Ishikawa (cell line): ENCODE measurements around the gene CELA3A.

ENCODE experiments used
- CEBPB ChIP-seq: IDR thresholded peaks from 2 replicates; pipeline ENCODE4 v1.6.1; 2012
- CREB1 ChIP-seq: IDR thresholded peaks from 2 replicates; pipeline ENCODE4 v1.6.1; 2012; ENCODE audit warnings: low read depth
- EGR1 ChIP-seq: IDR thresholded peaks from 2 replicates; pipeline ENCODE4 v1.6.1; 2012
- EP300 ChIP-seq: IDR thresholded peaks from 2 replicates; pipeline ENCODE4 v1.6.1; 2012; ENCODE audit warnings: borderline replicate concordance
- FOXM1 ChIP-seq: IDR thresholded peaks from 2 replicates; pipeline ENCODE4 v1.6.1; 2012; ENCODE audit warnings: low read depth, borderline replicate concordance
- NFIC ChIP-seq: IDR thresholded peaks from 2 replicates; pipeline ENCODE4 v1.6.1; 2012
- RAD21 ChIP-seq: IDR thresholded peaks from 2 replicates; pipeline ENCODE4 v1.6.1; 2012; ENCODE audit warnings: low read depth
- TAF1 ChIP-seq: IDR thresholded peaks from 2 replicates; pipeline ENCODE4 v1.6.1; 2012; ENCODE audit warnings: low read depth, mild to moderate bottlenecking
- TCF12 ChIP-seq: IDR thresholded peaks from 2 replicates; pipeline ENCODE4 v1.6.1; 2012; ENCODE audit warnings: low read depth
- TEAD4 ChIP-seq: IDR thresholded peaks from 2 replicates; pipeline ENCODE4 v1.6.1; 2012
- YY1 ChIP-seq: IDR thresholded peaks from 2 replicates; pipeline ENCODE4 v1.6.1; 2012; ENCODE audit warnings: low read depth
- ZBTB7A ChIP-seq: IDR thresholded peaks from 2 replicates; pipeline ENCODE4 v1.6.1; 2012; ENCODE audit warnings: low read depth
- TF ChIP-seq, protein P1 (sequence below): IDR thresholded peaks from 2 replicates; pipeline ENCODE4 v1.6.1; 2012
- TF ChIP-seq, protein P2 (sequence below): IDR thresholded peaks from 2 replicates; pipeline ENCODE4 v1.6.1; 2012
- TF ChIP-seq, protein P3 (sequence below): IDR thresholded peaks from 2 replicates; pipeline ENCODE4 v1.6.1; 2012; ENCODE audit warnings: low read depth, mild to moderate bottlenecking

CELA3A gene

DNA sequence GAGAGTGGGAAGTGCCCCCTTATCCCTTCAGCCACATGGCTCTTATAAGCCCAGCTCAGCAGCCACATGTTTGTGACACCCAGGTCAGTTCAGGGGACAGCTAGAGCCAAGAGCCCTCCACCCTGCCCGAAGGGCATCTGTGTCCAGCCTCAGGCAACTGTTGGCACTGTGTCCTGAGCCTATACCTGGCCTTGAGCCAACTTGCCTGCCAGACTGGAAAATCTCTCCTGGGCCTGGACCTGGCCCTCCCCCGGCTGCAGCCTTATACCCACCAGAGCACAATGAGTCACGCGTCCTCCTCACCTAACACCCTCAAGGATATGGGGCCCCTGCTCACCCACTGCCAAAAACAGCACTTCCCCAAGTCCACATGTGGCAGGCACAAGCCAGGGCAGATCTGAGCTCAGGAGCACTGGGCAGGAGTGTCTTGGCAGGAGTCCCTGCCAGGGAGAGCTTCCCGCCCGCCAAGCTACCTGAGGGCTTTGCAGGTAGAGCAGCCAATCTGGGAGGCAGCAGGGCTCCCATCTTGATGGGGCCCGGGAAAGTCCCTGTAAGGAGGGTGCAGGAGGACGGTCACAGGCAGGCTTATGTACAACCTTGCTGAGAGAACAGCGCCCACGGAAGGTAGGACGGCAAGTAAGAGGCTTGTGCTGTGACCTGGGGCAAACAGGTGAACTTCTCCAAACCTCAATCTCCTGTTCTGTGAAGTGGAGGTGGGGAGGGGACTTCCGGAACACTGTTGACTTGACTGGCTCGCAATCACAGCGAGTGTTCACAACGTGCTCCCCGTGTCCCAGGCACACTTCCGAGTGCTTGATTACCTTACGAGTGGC is 44.5 kb upstream of the CELA3A start:
- TF ChIP-seq EGR1 (no peak), RAD21 (0 out of 2 replicates have a peak, but pooled peaks have one; percentile 19), TEAD4 (peak; percentile 78), CREB1 (no peak; the same call in 1 of the 2 replicates), TCF12 (peak; percentile 96), YY1 (peak; percentile 61; the same call in 1 of the 2 replicates), EP300 (peak; percentile 92), NFIC (peak; percentile 100), ZBTB7A (peak; percentile 65; the same call in 1 of the 2 replicates), FOXM1 (no peak; the same call in 1 of the 2 replicates), TAF1 (peak; percentile 47; the same call in 1 of the 2 replicates), CEBPB (no peak)
- TF ChIP-seq, protein P1, sequence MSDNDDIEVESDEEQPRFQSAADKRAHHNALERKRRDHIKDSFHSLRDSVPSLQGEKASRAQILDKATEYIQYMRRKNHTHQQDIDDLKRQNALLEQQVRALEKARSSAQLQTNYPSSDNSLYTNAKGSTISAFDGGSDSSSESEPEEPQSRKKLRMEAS, result peak; percentile 94
- TF ChIP-seq, protein P2, sequence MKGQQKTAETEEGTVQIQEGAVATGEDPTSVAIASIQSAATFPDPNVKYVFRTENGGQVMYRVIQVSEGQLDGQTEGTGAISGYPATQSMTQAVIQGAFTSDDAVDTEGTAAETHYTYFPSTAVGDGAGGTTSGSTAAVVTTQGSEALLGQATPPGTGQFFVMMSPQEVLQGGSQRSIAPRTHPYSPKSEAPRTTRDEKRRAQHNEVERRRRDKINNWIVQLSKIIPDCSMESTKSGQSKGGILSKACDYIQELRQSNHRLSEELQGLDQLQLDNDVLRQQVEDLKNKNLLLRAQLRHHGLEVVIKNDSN, result peak; percentile 75
- TF ChIP-seq, protein P3, sequence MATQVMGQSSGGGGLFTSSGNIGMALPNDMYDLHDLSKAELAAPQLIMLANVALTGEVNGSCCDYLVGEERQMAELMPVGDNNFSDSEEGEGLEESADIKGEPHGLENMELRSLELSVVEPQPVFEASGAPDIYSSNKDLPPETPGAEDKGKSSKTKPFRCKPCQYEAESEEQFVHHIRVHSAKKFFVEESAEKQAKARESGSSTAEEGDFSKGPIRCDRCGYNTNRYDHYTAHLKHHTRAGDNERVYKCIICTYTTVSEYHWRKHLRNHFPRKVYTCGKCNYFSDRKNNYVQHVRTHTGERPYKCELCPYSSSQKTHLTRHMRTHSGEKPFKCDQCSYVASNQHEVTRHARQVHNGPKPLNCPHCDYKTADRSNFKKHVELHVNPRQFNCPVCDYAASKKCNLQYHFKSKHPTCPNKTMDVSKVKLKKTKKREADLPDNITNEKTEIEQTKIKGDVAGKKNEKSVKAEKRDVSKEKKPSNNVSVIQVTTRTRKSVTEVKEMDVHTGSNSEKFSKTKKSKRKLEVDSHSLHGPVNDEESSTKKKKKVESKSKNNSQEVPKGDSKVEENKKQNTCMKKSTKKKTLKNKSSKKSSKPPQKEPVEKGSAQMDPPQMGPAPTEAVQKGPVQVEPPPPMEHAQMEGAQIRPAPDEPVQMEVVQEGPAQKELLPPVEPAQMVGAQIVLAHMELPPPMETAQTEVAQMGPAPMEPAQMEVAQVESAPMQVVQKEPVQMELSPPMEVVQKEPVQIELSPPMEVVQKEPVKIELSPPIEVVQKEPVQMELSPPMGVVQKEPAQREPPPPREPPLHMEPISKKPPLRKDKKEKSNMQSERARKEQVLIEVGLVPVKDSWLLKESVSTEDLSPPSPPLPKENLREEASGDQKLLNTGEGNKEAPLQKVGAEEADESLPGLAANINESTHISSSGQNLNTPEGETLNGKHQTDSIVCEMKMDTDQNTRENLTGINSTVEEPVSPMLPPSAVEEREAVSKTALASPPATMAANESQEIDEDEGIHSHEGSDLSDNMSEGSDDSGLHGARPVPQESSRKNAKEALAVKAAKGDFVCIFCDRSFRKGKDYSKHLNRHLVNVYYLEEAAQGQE, result no peak

DNA sequence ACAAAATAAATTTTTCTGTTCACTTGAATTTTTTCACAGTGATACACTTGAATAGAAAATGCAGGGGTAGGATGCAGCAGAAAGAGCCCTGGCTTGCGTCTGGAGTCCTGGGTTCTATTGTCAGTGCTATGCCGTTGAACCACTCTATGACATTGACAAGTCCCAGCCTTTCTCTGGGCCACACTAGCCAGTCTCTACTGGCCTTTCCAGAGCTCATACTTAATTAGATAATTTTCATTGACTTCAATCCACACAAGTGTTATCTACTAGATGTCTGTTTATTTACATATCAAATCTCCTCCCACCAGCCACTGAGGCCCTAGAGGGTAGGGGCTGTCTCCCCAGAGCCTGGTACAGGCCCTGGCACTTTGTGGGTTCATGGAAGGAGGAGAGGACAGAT is 40.1 kb upstream of the CELA3A start:
- TF ChIP-seq CEBPB (no peak), FOXM1 (no peak), TCF12 (no peak), TAF1 (no peak), YY1 (no peak), NFIC (no peak), CREB1 (no peak), TEAD4 (no peak), RAD21 (no peak), ZBTB7A (no peak), EP300 (no peak), EGR1 (no peak)
- TF ChIP-seq, protein P1, result no peak
- TF ChIP-seq, protein P3, result no peak
- TF ChIP-seq, protein P2, result no peak

DNA sequence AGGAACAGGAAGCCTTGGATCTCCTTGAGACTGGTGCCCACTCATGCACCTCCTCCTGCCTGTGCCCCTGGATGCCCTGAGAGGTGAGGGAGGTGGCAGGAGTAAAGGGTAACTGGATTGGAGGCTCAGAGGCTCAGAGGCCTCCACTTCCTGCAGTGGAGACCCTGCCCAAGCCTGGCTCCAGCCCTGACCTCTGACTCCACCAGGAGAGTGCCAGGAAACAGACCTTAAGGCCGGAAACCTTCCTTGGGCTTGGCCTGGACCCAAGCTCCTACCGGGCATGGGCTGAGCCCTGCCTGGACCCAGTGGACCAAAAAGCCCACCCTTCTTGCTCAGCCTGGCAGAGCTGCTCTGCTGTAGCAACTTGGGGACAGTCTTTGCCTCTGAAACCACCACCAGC is 39.7 kb upstream of the CELA3A start:
- TF ChIP-seq EP300, result no peak
- no peak for TF ChIP-seq CEBPB
- TF ChIP-seq, protein P3, result no peak
- TF ChIP-seq YY1, result no peak
- no peak for TF ChIP-seq RAD21
- TF ChIP-seq EGR1, result no peak
- no peak for TF ChIP-seq NFIC
- TF ChIP-seq TEAD4, result no peak
- TF ChIP-seq, protein P1, result no peak
- no peak for TF ChIP-seq TCF12
- TF ChIP-seq TAF1, result no peak
- no peak for TF ChIP-seq ZBTB7A
- TF ChIP-seq, protein P2, result no peak
- TF ChIP-seq CREB1, result no peak
- no peak for TF ChIP-seq FOXM1
